Measurements from ENCODE around the gene GBE1.

GBE1 gene

GRCh38 chr3:81451611-81452010 is 309.8 kb downstream of the GBE1 start:
- Histone ChIP-seq H3K79me2 (ENCODE audit: low read length) (no peaks in the 10 kb centered on the region), H3F3A (ENCODE audit: insufficient read depth, low read length) (no peaks in the 10 kb centered on the region), H3K36me3 (replicated peaks; ENCODE audit: insufficient read depth, low read length) (no peaks in the 10 kb centered on the region)

GRCh38 chr3:81451140-81451539 is 310.3 kb downstream of the GBE1 start:
- no peaks in the 10 kb centered on the region for H3K36me3 ChIP-seq (replicated peaks; ENCODE audit: insufficient read depth, low read length)
- no peak overlapping the region for H3K9ac ChIP-seq (ENCODE audit: low read length)
- H3K9me2 ChIP-seq (replicated peaks; ENCODE audit: insufficient read depth, low read length): no peaks in the 10 kb centered on the region
- H3K9me3 ChIP-seq (replicated peaks; ENCODE audit: insufficient read depth, low read length): no peaks in the 10 kb centered on the region
- H3F3A ChIP-seq (ENCODE audit: insufficient read depth, low read length): no peaks in the 10 kb centered on the region
- H3K27me3 ChIP-seq (replicated peaks; ENCODE audit: insufficient read depth, low read length): no peaks in the 10 kb centered on the region
- no peak overlapping the region for H3K4me3 ChIP-seq (ENCODE audit: low read length)
- no peaks in the 10 kb centered on the region for H3K4me1 ChIP-seq (ENCODE audit: low read length)
- no peaks in the 10 kb centered on the region for H3K79me2 ChIP-seq (ENCODE audit: low read length)
- no peak overlapping the region for H3K4me2 ChIP-seq (ENCODE audit: low read depth, low read length)
- TF ChIP-seq EZH2phosphoT487 (IDR thresholded peaks at IDR 0.05; ENCODE audit: low read length): no peak
- TF ChIP-seq EZH2 (optimal IDR thresholded peaks at IDR 0.05; ENCODE audit: low read depth, low read length): no peak
- TF ChIP-seq CTCF (IDR thresholded peaks at IDR 0.05; ENCODE audit: low read length): no peak
- DNase-seq: no peak
- no peaks in the 10 kb centered on the region for H4K20me1 ChIP-seq (ENCODE audit: insufficient read depth, low read length)
- no peak overlapping the region for H2AFZ ChIP-seq (ENCODE audit: low read length)
- H3K27ac ChIP-seq (ENCODE audit: low read length): no peak overlapping the region

More at GRCh38 chr3:81451611-81452010, 309.8 kb downstream of the GBE1 start:
- Histone ChIP-seq H3K9ac (ENCODE audit: low read length) (no peak overlapping the region), H3K27ac (ENCODE audit: low read length) (no peak overlapping the region), H3K4me1 (ENCODE audit: low read length) (no peaks in the 10 kb centered on the region), H3K4me2 (ENCODE audit: low read depth, low read length) (no peak overlapping the region), H3K9me2 (replicated peaks; ENCODE audit: insufficient read depth, low read length) (no peaks in the 10 kb centered on the region), H4K20me1 (ENCODE audit: insufficient read depth, low read length) (no peaks in the 10 kb centered on the region), H3K27me3 (replicated peaks; ENCODE audit: insufficient read depth, low read length) (no peaks in the 10 kb centered on the region), H3K4me3 (ENCODE audit: low read length) (no peak overlapping the region), H2AFZ (ENCODE audit: low read length) (no peak overlapping the region), H3K9me3 (replicated peaks; ENCODE audit: insufficient read depth, low read length) (no peaks in the 10 kb centered on the region)
- DNase-seq: no peak
- TF ChIP-seq EZH2 (optimal IDR thresholded peaks at IDR 0.05; ENCODE audit: low read depth, low read length) (no peak), EZH2phosphoT487 (IDR thresholded peaks at IDR 0.05; ENCODE audit: low read length) (no peak), CTCF (IDR thresholded peaks at IDR 0.05; ENCODE audit: low read length) (no peak)

- Histone ChIP-seq H2AFZ (ENCODE audit: low read length) (no peak overlapping the region), H3F3A (ENCODE audit: insufficient read depth, low read length) (no peaks in the 10 kb centered on the region), H3K9ac (ENCODE audit: low read length) (no peak overlapping the region), H3K4me3 (ENCODE audit: low read length) (no peak overlapping the region), H3K9me2 (replicated peaks; ENCODE audit: insufficient read depth, low read length) (no peaks in the 10 kb centered on the region), H3K4me1 (ENCODE audit: low read length) (no peaks in the 10 kb centered on the region), H3K27ac (ENCODE audit: low read length) (no peak overlapping the region), H4K20me1 (ENCODE audit: insufficient read depth, low read length) (no peaks in the 10 kb centered on the region), H3K36me3 (replicated peaks; ENCODE audit: insufficient read depth, low read length) (no peaks in the 10 kb centered on the region), H3K4me2 (ENCODE audit: low read depth, low read length) (no peak overlapping the region), H3K9me3 (replicated peaks; ENCODE audit: insufficient read depth, low read length) (no peaks in the 10 kb centered on the region), H3K27me3 (replicated peaks; ENCODE audit: insufficient read depth, low read length) (no peaks in the 10 kb centered on the region), H3K79me2 (ENCODE audit: low read length) (no peaks in the 10 kb centered on the region)
- DNase-seq: no peak
- no peak for TF ChIP-seq EZH2 (optimal IDR thresholded peaks at IDR 0.05; ENCODE audit: low read depth, low read length)
Measured at GRCh38 chr3:81446806-81447205, 314.6 kb downstream of the GBE1 start.

- no peak overlapping the region for H3K4me2 ChIP-seq (ENCODE audit: low read depth, low read length)
- TF ChIP-seq CTCF (IDR thresholded peaks at IDR 0.05; ENCODE audit: low read length): no peak
- no peak for TF ChIP-seq EZH2 (optimal IDR thresholded peaks at IDR 0.05; ENCODE audit: low read depth, low read length)
- no peak for TF ChIP-seq EZH2phosphoT487 (IDR thresholded peaks at IDR 0.05; ENCODE audit: low read length)
- no peaks in the 10 kb centered on the region for H3K79me2 ChIP-seq (ENCODE audit: low read length)
- H3K9me3 ChIP-seq (replicated peaks; ENCODE audit: insufficient read depth, low read length): no peaks in the 10 kb centered on the region
- H3K36me3 ChIP-seq (replicated peaks; ENCODE audit: insufficient read depth, low read length): no peaks in the 10 kb centered on the region
- no peaks in the 10 kb centered on the region for H4K20me1 ChIP-seq (ENCODE audit: insufficient read depth, low read length)
- H3K27ac ChIP-seq (ENCODE audit: low read length): no peak overlapping the region
- no peak for DNase-seq
- no peaks in the 10 kb centered on the region for H3K27me3 ChIP-seq (replicated peaks; ENCODE audit: insufficient read depth, low read length)
- no peak overlapping the region for H3K9ac ChIP-seq (ENCODE audit: low read length)
- H3F3A ChIP-seq (ENCODE audit: insufficient read depth, low read length): no peaks in the 10 kb centered on the region
- no peak overlapping the region for H2AFZ ChIP-seq (ENCODE audit: low read length)
- no peaks in the 10 kb centered on the region for H3K4me1 ChIP-seq (ENCODE audit: low read length)
- no peak overlapping the region for H3K4me3 ChIP-seq (ENCODE audit: low read length)
- no peaks in the 10 kb centered on the region for H3K9me2 ChIP-seq (replicated peaks; ENCODE audit: insufficient read depth, low read length)
Measured at GRCh38 chr3:81445712-81446111, 315.7 kb downstream of the GBE1 start.

Measured in MM.1S (cell line).